Psoas muscle (tissue), 8 donors: Measurements from ENCODE around the gene PLET1. TPM values are rescaled to one million over a fixed set of nuclear protein-coding genes. Genes with fewer than 3 reads are reported as not detected.

ENCODE experiments used
- ATAC-seq, 4 donors: fragments of 200-7000 bp; cut with Tn5 transposase; one replicate each; pipeline ENCODE4 v1.9.1; 2020; ENCODE audit warnings: moderate library complexity in 3 of 4, mild to moderate bottlenecking in 2 of 4
- DNase-seq, 2 donors: peaks; one replicate each; pipeline ENCODE4 v3.0.0-alpha.2; 2020
- H3K27ac ChIP-seq: fragments of 200-600 bp; one replicate; pipeline ENCODE4 v1.8.0; 2022
- H3K27me3 ChIP-seq, 3 donors: fragments of 200-600 bp in 1 of 3; one replicate each; pipeline versions ENCODE4 v1.6.1 to v1.8.0; 2013 to 2022; ENCODE audit warnings: low read length in 2 of 3, mild to moderate bottlenecking in 2 of 3, moderate library complexity in 1 of 3; ENCODE audit not compliant: insufficient read depth in 3 of 3
- H3K36me3 ChIP-seq, 2 donors: fragments of 200-600 bp in 1 of 2; one replicate each; pipeline versions ENCODE4 v1.6.1 to v1.8.0; 2013 to 2022; ENCODE audit warnings: low read depth in 1 of 2, mild to moderate bottlenecking in 1 of 2, moderate library complexity in 1 of 2; ENCODE audit not compliant: insufficient read depth in 1 of 2
- H3K4me1 ChIP-seq: fragments of 200-600 bp; one replicate; pipeline ENCODE4 v1.8.0; 2022
- H3K4me3 ChIP-seq: fragments of 200-600 bp; one replicate; pipeline ENCODE4 v1.8.0; 2022; ENCODE audit warnings: mild to moderate bottlenecking
- H3K9me3 ChIP-seq: fragments of 200-600 bp; one replicate; pipeline ENCODE4 v1.8.0; 2022
- CTCF ChIP-seq: fragments of 200-600 bp; IDR thresholded peaks from one replicate; pipeline ENCODE4 v1.8.0; 2022; ENCODE audit warnings: antibody characterized with exemption
- WGBS, 3 donors: extraction: QIAGEN DNeasy Blood & Tissue Kit; methylation state at CpG; one replicate each; pipeline versions ENCODE4 v1.1.6 to v1.1.7; 2013; 5-methylcytosine and 5-hydroxymethylcytosine counted together
- intact Hi-C, 2 donors: fragments of 100-400 bp; cut with DNase I; formaldehyde crosslinking; loops; one replicate each; pipeline versions ENCODE4 v1.11.0 to v1.14.2; 2022
- polyA plus RNA-seq, 3 donors: library from polyadenylated mRNA; stranded (reverse); fragments of 200-250 nt; gene quantifications; one replicate each; pipeline ENCODE4 v1.2.3, GENCODE V29; 2013
- total RNA-seq, 4 donors: library from RNA; stranded (reverse); fragmentation: NEBNext Ultra II Directional in 2 of 4; extraction: Animal tissue kit (Norgen Biotek cat#: 25700) in 2 of 4; gene quantifications; one replicate each; pipeline versions ENCODE4 v1.2.1 to v1.2.4, GENCODE V29; 2021 to 2023
- donor health status: healthy with polysubstance abuse.
- donor health status: DM: no; HTN: no; CAD: no; lungs with moderate emphysema.
- donor health status: Bipolar disorder and iron deficiency.
- donor health status: healthy.
- donor health status: DM: yes; HTN: yes; CAD: no.
- donor health status: DM: no; HTN: no; CAD: no.
- donor health status: DM: no; HTN: no; CAD: no.
- donor health status: DM: yes; HTN: yes; CAD: no.

The PLET1 gene
- total and polyA plus RNA-seq, 7 donors: not detected

GRCh38 chr11:112270551-112271180 is 10.0 kb upstream of the PLET1 start:
- no peaks in the 10 kb centered on the region for H3K4me1 ChIP-seq
- no peak overlapping the region for H3K27ac ChIP-seq
- H3K4me3 ChIP-seq: no peak overlapping the region
- no peaks in the 10 kb centered on the region for H3K27me3 ChIP-seq
- ATAC-seq (no peak), DNase-seq (no peak)
- H3K36me3 ChIP-seq: no peaks in the 10 kb centered on the region
- TF ChIP-seq CTCF: no peak
- H3K9me3 ChIP-seq: no peaks in the 10 kb centered on the region
- intact Hi-C loops: no loop called here
- WGBS, 3 donors: 67 to 74% (median 73%) methylated on average over 12 of the region's 12 CpGs

GRCh38 chr11:112269139-112269538 is 8.5 kb upstream of the PLET1 start:
- TF ChIP-seq CTCF: no peak
- H3K27ac ChIP-seq: no peak overlapping the region
- intact Hi-C loops: no loop called here
- no peaks in the 10 kb centered on the region for H3K36me3 ChIP-seq
- H3K27me3 ChIP-seq: no peaks in the 10 kb centered on the region
- DNase-seq (no peak), ATAC-seq (no peak)
- H3K4me3 ChIP-seq: no peak overlapping the region
- no peaks in the 10 kb centered on the region for H3K4me1 ChIP-seq
- WGBS, 3 donors: 71 to 85% (median 83%) methylated on average over 6 of the region's 6 CpGs
- H3K9me3 ChIP-seq: no peaks in the 10 kb centered on the region

- intact Hi-C loops: no loop called here
- no peaks in the 10 kb centered on the region for H3K27me3 ChIP-seq
Observed at GRCh38 chr11:112268406-112268805, 7.7 kb upstream of the PLET1 start.

GRCh38 chr11:112267188-112267591 is 6.5 kb upstream of the PLET1 start:
- Histone ChIP-seq H3K4me3 (no peak overlapping the region), H3K9me3 (no peaks in the 10 kb centered on the region), H3K4me1 (no peaks in the 10 kb centered on the region), H3K36me3 (no peaks in the 10 kb centered on the region), H3K27me3 (no peaks in the 10 kb centered on the region), H3K27ac (no peak overlapping the region)
- WGBS, 3 donors: 41 to 51% (median 42%) methylated on average over 5 of the region's 5 CpGs
- ATAC-seq (no peak), DNase-seq (no peak)
- intact Hi-C loops: no loop called here
- TF ChIP-seq CTCF: no peak

More at GRCh38 chr11:112268406-112268805, 7.7 kb upstream of the PLET1 start:
- H3K9me3 ChIP-seq: no peaks in the 10 kb centered on the region
- WGBS, 3 donors: 76 to 92% (median 92%) methylated on average over 5 of the region's 5 CpGs
- TF ChIP-seq CTCF: no peak
- no peak overlapping the region for H3K4me3 ChIP-seq
- no peak overlapping the region for H3K27ac ChIP-seq
- H3K36me3 ChIP-seq: no peaks in the 10 kb centered on the region
- no peaks in the 10 kb centered on the region for H3K4me1 ChIP-seq
- no peak for DNase-seq
- ATAC-seq: no peak

- H3K27ac ChIP-seq: no peak overlapping the region
- no peaks in the 10 kb centered on the region for H3K27me3 ChIP-seq
- no peak for DNase-seq
- no peaks in the 10 kb centered on the region for H3K4me1 ChIP-seq
- TF ChIP-seq CTCF: no peak
- no peak for ATAC-seq
- intact Hi-C loops: no loop called here
- no peaks in the 10 kb centered on the region for H3K36me3 ChIP-seq
- H3K9me3 ChIP-seq: no peaks in the 10 kb centered on the region
- H3K4me3 ChIP-seq: no peak overlapping the region
- 64 to 70% (median 68%) methylated on average over 3 of the region's 3 CpGs for WGBS, 3 donors
Observed at GRCh38 chr11:112266410-112266778, 5.7 kb upstream of the PLET1 start.
